HG02973 (cell line): ENCODE measurements around the gene PBXIP1.

Experiments used
- ATAC-seq: cut with Tn5 transposase; IDR thresholded peaks from one replicate; pipeline ENCODE4 v1.9.1; 2021; ENCODE audit warnings: moderate library complexity; ENCODE audit not compliant: unreplicated experiment

PBXIP1 gene

DNA sequence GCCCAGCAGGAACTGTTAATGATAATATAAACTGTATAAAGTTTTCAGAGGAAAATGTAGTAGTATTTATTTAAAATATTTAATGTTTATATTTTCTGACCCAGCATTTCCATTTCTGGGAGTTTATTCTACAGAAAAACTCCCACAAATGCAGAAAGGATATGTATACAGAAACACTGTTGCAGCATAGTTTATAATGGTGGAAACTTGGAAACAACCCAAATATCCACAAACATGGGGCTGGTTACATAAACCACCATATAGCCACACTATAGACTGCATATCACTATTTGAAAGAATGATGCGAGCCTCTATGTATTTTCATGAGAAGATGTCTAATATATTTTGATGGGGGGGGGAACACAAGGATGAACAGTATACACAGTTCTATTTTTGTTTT lies 54.3 kb downstream of the PBXIP1 start:
- ATAC-seq = no peak

DNA sequence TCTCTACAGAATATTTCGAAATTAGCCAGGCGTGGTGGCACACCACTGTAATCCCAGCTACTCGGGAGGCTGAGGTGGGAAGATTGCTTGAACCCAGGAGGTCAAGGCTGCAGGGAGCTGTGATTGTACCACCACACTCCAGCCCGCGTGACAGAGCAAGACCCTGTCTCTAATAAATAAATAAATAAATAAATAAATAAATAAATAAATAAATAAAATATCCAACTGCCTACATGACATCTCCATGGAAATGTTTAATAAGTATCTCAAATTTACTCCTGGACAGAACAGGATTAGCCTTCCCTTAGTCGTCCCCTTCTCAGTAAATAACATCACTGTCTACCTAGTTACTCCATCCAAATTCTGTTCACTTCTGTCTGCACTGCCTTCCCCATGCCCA lies 56.9 kb downstream of the PBXIP1 start:
- ATAC-seq = no peak

DNA sequence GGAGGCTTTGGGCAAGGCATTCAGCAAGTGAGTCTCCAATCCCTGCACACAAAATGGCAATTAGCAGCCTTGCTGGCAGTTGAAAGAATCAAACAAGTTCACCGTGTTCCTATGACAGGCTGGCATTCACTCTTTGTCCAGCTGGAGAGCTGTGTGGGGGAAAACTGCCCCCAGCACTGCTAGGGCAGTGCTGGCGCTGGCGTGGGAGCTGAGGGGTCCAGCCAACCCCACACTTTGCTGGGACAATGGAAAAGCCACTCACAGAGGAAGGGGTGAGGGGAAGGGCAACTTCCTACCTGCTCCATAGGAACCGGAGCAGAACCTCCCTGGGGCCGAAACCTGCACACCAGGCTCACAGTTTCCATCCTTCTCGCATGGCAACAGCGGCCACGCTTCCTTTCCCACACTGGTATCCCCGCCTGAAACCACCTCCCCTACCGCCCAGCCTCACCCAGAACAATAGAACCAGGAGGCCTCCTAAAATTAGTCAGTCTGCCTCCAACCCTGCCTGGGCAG lies 59.1 kb downstream of the PBXIP1 start:
- ATAC-seq = no peak

DNA sequence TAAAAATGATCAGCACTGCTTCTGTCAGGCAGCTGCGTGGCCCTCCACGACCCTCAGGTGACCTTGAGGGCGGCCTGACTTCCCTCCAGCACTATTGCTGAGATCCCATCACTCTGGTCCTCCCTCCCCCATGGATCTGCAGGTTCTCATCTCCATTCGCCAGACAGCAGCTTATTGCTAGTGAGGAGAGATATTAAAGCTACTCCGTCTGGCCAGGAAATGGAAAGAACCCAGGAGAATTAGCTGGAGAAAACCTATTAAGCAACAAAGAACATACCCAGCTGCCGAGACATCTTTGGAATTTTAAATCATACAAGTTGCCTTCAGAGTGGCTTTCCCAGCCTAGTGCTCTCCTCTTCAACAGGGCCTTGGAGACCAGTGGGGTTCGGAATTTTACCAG lies 60.1 kb downstream of the PBXIP1 start:
- ATAC-seq = no peak
